GM12878 (cell line): ENCODE measurements around the gene SLC5A10. TPM values are rescaled to one million over a fixed set of nuclear protein-coding genes. Genes with fewer than 3 reads are reported as not detected.

Source experiments
- E2F8 ChIP-seq: fragments of 450-650 bp; IDR thresholded peaks from 2 replicates; pipeline ENCODE4 v1.6.1; 2018; ENCODE audit warnings: mild to moderate bottlenecking, low read depth, moderate library complexity; ENCODE audit not compliant: partially characterized antibody
- HSF1 ChIP-seq: fragments of 150-350 bp; IDR thresholded peaks from 2 replicates; pipeline ENCODE4 v1.6.1; 2014; ENCODE audit warnings: mild to moderate bottlenecking, low read depth, low read length
- IKZF1 ChIP-seq: fragments of 450-650 bp; conservative IDR thresholded peaks from 2 replicates; pipeline ENCODE4 v1.6.1; 2017; ENCODE audit warnings: antibody characterized with exemption, mild to moderate bottlenecking
- KLF5 ChIP-seq: fragments of 450-650 bp; IDR thresholded peaks from 2 replicates; pipeline ENCODE4 v1.6.1; 2014; ENCODE audit warnings: mild to moderate bottlenecking; ENCODE audit not compliant: partially characterized antibody
- MTA2 ChIP-seq: fragments of 450-650 bp; IDR thresholded peaks from 2 replicates; pipeline ENCODE4 v1.6.1; 2016; ENCODE audit warnings: low read depth, mild to moderate bottlenecking, moderate library complexity
- MXI1 ChIP-seq: fragments of 150-350 bp; IDR thresholded peaks from 2 replicates; pipeline ENCODE4 v1.6.1; 2011; ENCODE audit warnings: low read depth, mild to moderate bottlenecking, inconsistent platforms, low read length, improper control_type of control experiment
- NR2C2 ChIP-seq: IDR thresholded peaks from 2 replicates; pipeline ENCODE4 v1.6.1; 2011; ENCODE audit warnings: borderline replicate concordance, low read depth; ENCODE audit not compliant: control insufficient read depth, insufficient read length
- RBBP5 ChIP-seq: fragments of 200-600 bp; sonication (generic); conservative IDR thresholded peaks from 2 replicates; pipeline ENCODE4 v1.6.1; 2016
- RFX5 ChIP-seq: IDR thresholded peaks from 2 replicates; pipeline ENCODE4 v1.6.1; 2011; ENCODE audit warnings: low read depth, low read length, improper control_type of control experiment
- SMARCA5 ChIP-seq: fragments of 450-650 bp; IDR thresholded peaks from 2 replicates; pipeline ENCODE4 v1.6.1; 2017; ENCODE audit warnings: mild to moderate bottlenecking
- SP1 ChIP-seq: IDR thresholded peaks from one replicate; pipeline ENCODE4 v1.6.1; 2011; ENCODE audit warnings: low read depth, low read length
- SPI1 ChIP-seq: IDR thresholded peaks from 2 replicates; pipeline ENCODE4 v1.6.1; 2011; ENCODE audit warnings: low read depth, mild to moderate bottlenecking, low read length, moderate library complexity, borderline replicate concordance; ENCODE audit not compliant: insufficient read depth
- SREBF2 ChIP-seq: IDR thresholded peaks from 2 replicates; pipeline ENCODE4 v1.6.1; 2012; ENCODE audit warnings: mild to moderate bottlenecking, low read length
- SUZ12 ChIP-seq: fragments of 200-600 bp; sonication (generic); IDR thresholded peaks from one replicate; pipeline ENCODE4 v1.6.1; 2018; ENCODE audit warnings: antibody characterized with exemption, mild to moderate bottlenecking; ENCODE audit not compliant: unreplicated experiment
- TCF3 ChIP-seq: IDR thresholded peaks from 2 replicates; pipeline ENCODE4 v1.6.1; 2012; ENCODE audit warnings: low read depth, mild to moderate bottlenecking, low read length, borderline replicate concordance; ENCODE audit not compliant: insufficient read depth
- ZBTB40 ChIP-seq: fragments of 450-650 bp; IDR thresholded peaks from 2 replicates; pipeline ENCODE4 v1.6.1; 2016; ENCODE audit warnings: mild to moderate bottlenecking, moderate library complexity, borderline replicate concordance
- ZNF384 ChIP-seq: IDR thresholded peaks from 2 replicates; pipeline ENCODE4 v1.6.1; 2012; ENCODE audit warnings: low read depth, mild to moderate bottlenecking, low read length, improper control_type of control experiment, borderline replicate concordance
- ZNF592 ChIP-seq: fragments of 450-650 bp; IDR thresholded peaks from 2 replicates; pipeline ENCODE4 v1.6.1; 2017; ENCODE audit warnings: mild to moderate bottlenecking, moderate library complexity
- polyA plus RNA-seq, 11 experiments: library from polyadenylated mRNA; depleted of rRNA in 4 of 11; unstranded in 6 of 11; stranded (reverse) in 5 of 11; fragments of >200 nt; fragmentation: Nextera tagmentation in 4 of 11; fragmentation: Illumina TruSeq in 1 of 11; extraction: Ambion mirVana in 4 of 11; extraction: Trizol in 1 of 11; gene quantifications; 1 replicate in 1 of 11; 2 replicates in 10 of 11; pipeline versions ENCODE4 v1.2.1 to v1.2.3, GENCODE V29; 2011 to 2016; ENCODE audit warnings: inconsistent platforms in 2 of 11, missing spikeins in 2 of 11, low read depth in 1 of 11
- total RNA-seq, 4 experiments: library from RNA; depleted of rRNA in 3 of 4; stranded (reverse); fragments of >200 nt in 3 of 4; fragmentation: Illumina TruSeq in 1 of 4; extraction: Trizol in 1 of 4; gene quantifications; 2 replicates each; pipeline versions ENCODE4 v1.2.1 to v1.2.3, GENCODE V29; 2013 to 2021

The SLC5A10 gene
- total and polyA plus RNA-seq, 10 of the 15 experiments (the other 5 are each of a cell fraction or from before 2014, with no cell fraction given), result under 0.01 to 0.18 (median 0.07) TPM; not detected in 4

- no peak for TF ChIP-seq ZBTB40
- peak; percentile 76; the same call in 1 of the 2 replicates for TF ChIP-seq MTA2
- TF ChIP-seq KLF5, result no peak
- TF ChIP-seq SREBF2, result no peak
- TF ChIP-seq SUZ12, result no peak
- no peak; the same call in 1 of the 2 replicates for TF ChIP-seq MXI1
- no peak for TF ChIP-seq HSF1
- no peak for TF ChIP-seq SP1
- no peak for TF ChIP-seq SPI1
- TF ChIP-seq ZNF592, result peak; percentile 24; the same call in 1 of the 2 replicates
- peak; percentile 81 for TF ChIP-seq ZNF384
- TF ChIP-seq NR2C2, result no peak
- no peak for TF ChIP-seq SMARCA5
- no peak for TF ChIP-seq E2F8
- TF ChIP-seq RBBP5, result no peak
- no peak for TF ChIP-seq RFX5
- TF ChIP-seq IKZF1, result no peak; the same call in none of the 2 replicates
- no peak for TF ChIP-seq TCF3
Measured at GRCh38 chr17:18920911-18921441, 31.0 kb upstream of the SLC5A10 start (continued).
